H54 (cell line): ENCODE data around the gene SMIM32.

Experiments
- DNase-seq: peaks from one replicate; pipeline ENCODE4 v3.0.0; 2011; ENCODE audit warnings: low spot score, mixed read lengths; ENCODE audit not compliant: insufficient read length
- FAIRE-seq: peaks from 3 replicates; lab custom pipeline; 2011; peaks lifted over from hg19 to GRCh38; lab: Jason Lieb, UNC
- POLR2A ChIP-seq: IDR thresholded peaks from 2 replicates; pipeline ENCODE4 v1.6.1; 2011; ENCODE audit warnings: low read depth, mild to moderate bottlenecking, low read length

Gene SMIM32

GRCh38 chr5:136186796-136187195 is 6.2 kb downstream of the SMIM32 start:
- no peak for TF ChIP-seq POLR2A

GRCh38 chr5:136185974-136186665 is 6.8 kb downstream of the SMIM32 start:
- DNase-seq (no peak), FAIRE-seq (no peak)
- no peak for TF ChIP-seq POLR2A

More at GRCh38 chr5:136186796-136187195, 6.2 kb downstream of the SMIM32 start:
- DNase-seq (no peak), FAIRE-seq (no peak)

GRCh38 chr5:136182618-136183017 is 10.3 kb downstream of the SMIM32 start:
- no peak for TF ChIP-seq POLR2A
- FAIRE-seq (no peak), DNase-seq (no peak)

- FAIRE-seq: peak; percentile 89
- DNase-seq: no peak
- no peak for TF ChIP-seq POLR2A
Measured at GRCh38 chr5:136174021-136174659, 18.8 kb downstream of the SMIM32 start.

GRCh38 chr5:136169218-136169617 is 23.7 kb downstream of the SMIM32 start:
- DNase-seq (no peak), FAIRE-seq (no peak)
- TF ChIP-seq POLR2A: no peak

- no peak for TF ChIP-seq POLR2A
- peak; percentile 50 for FAIRE-seq
- DNase-seq: no peak
Measured at GRCh38 chr5:136166909-136167308, 26.1 kb downstream of the SMIM32 start.

- DNase-seq: no peak
- no peak for FAIRE-seq
Measured at GRCh38 chr5:136164226-136164625, 28.7 kb downstream of the SMIM32 start.

GRCh38 chr5:136162008-136162407 is 31.0 kb downstream of the SMIM32 start:
- DNase-seq (no peak), FAIRE-seq (no peak)
- no peak for TF ChIP-seq POLR2A

More at GRCh38 chr5:136164226-136164625, 28.7 kb downstream of the SMIM32 start:
- no peak for TF ChIP-seq POLR2A

GRCh38 chr5:136159457-136159856 is 33.5 kb downstream of the SMIM32 start:
- DNase-seq (no peak), FAIRE-seq (no peak)
- TF ChIP-seq POLR2A: no peak

- FAIRE-seq: no peak
- TF ChIP-seq POLR2A: no peak
- no peak for DNase-seq
Measured at GRCh38 chr5:136157514-136157913, 35.4 kb downstream of the SMIM32 start.

GRCh38 chr5:136155761-136156160 is 37.2 kb downstream of the SMIM32 start:
- DNase-seq (no peak), FAIRE-seq (peak; percentile 52)
- no peak for TF ChIP-seq POLR2A

- TF ChIP-seq POLR2A: no peak
- FAIRE-seq (no peak), DNase-seq (no peak)
Measured at GRCh38 chr5:136155078-136155477, 37.9 kb downstream of the SMIM32 start.

- DNase-seq: no peak
- no peak for FAIRE-seq
- TF ChIP-seq POLR2A: no peak
Measured at GRCh38 chr5:136153581-136154236, 39.3 kb downstream of the SMIM32 start.

GRCh38 chr5:136149891-136150290 is 43.1 kb downstream of the SMIM32 start:
- TF ChIP-seq POLR2A: no peak
- DNase-seq (no peak), FAIRE-seq (peak; percentile 15)

GRCh38 chr5:136147632-136148031 is 45.3 kb downstream of the SMIM32 start:
- TF ChIP-seq POLR2A: no peak
- no peak for FAIRE-seq
- DNase-seq: no peak
